Measurements from ENCODE around the gene GNAS-AS1.

Gene GNAS-AS1

DNA sequence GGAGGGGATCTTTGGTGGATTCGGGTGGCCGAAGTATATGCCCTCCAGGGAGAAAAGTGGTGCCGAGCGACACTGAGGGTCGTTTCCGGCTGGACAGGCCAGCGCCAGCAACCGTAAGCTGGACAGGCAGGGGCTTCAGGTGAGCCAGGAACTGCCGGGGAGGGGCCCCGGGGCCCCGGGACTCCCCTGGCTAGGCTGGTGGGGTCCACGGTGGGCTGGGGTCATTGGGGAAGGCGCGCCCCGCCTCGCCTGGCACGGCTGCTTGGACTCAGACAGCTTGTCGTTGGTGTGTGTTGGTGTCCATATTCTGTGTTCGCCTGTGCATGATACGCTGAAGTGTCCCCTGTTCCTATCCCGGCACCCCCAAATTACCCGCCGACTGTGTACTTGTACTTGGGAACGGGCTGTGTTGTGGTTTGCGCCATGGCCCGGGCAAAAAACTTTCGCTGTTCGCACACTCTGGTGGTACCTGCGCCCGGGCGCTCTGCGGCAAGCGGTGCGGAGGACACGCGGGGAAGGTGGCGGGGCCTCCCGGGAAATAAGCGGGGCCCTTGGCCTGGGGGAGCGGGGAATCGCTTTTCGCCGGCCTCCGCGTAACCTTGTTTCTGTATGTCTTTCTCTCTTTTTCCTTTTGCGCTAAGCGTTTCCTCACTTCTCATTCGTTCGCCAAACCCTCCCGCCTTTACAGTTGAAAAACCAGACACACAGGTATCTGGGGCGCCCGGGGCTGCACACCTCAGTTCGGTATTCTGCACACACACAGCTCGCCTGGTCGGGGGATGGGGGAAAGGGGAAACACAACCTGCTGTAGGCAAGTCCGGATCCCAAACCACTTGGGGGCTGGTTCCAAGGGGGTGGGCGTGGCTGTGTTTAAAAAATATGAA lies 5.0 kb upstream of the GNAS-AS1 start:
- DNase-seq (ENCODE audit: low spot score) = no peak

- no peak for DNase-seq (ENCODE audit: low spot score)
Observed at GRCh38 chr20:58854638-58855471, 4.2 kb upstream of the GNAS-AS1 start.

- no peak for DNase-seq (ENCODE audit: low spot score)
Observed at GRCh38 chr20:58853976-58854637, 3.4 kb upstream of the GNAS-AS1 start.

DNA sequence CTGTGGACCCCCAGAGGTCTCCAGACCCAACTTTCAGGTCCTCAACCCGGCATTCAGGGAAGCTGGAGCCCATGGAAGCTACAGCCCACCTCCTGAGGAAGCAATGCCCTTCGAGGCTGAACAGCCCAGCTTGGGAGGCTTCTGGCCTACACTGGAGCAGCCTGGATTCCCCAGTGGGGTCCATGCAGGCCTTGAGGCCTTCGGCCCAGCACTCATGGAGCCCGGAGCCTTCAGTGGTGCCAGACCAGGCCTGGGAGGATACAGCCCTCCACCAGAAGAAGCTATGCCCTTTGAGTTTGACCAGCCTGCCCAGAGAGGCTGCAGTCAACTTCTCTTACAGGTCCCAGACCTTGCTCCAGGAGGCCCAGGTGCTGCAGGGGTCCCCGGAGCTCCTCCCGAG lies 2.8 kb upstream of the GNAS-AS1 start:
- no peak for DNase-seq (ENCODE audit: low spot score)

DNA sequence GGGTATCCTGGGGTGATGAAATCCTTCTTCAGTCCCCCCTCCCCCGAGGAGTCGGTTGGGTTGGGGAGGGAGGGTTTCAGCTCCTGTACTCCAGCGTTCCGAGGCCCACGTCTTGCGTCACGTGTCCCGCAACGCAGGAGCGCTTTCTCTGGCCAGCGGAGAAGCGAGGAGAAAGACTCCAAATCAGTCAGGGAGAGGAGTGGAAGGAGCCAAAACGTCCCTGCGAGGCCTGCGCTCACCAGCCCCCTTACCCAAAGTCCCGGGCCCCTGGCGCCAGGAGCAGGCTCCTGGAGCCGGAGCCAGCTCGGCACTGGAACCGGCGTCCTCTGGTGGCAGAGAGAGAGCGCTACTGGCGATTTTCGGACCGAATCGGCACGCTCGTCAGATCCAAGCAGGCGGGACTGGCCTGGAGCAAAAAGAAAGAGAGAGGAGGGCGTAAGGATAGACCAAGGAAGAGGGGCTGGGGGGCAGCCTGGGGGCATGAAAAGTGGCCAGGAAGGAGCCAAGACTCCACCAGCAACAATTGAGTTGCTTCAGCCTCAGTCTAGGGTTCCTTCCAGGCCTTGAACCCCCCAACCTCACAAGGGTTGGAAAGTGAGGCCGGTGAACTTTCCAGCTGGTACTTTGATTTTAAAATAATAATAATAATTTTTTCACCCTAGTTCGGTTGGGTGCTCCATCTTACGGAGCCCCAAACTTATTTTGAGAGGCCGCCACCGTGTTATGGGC lies 2.0 kb upstream of the GNAS-AS1 start, which contains the start of gene GNAS:
Gene GNAS (plus strand): TSS at position 174 of the 729 bp plus-strand sequence.
- no peak for DNase-seq (ENCODE audit: low spot score)

DNA sequence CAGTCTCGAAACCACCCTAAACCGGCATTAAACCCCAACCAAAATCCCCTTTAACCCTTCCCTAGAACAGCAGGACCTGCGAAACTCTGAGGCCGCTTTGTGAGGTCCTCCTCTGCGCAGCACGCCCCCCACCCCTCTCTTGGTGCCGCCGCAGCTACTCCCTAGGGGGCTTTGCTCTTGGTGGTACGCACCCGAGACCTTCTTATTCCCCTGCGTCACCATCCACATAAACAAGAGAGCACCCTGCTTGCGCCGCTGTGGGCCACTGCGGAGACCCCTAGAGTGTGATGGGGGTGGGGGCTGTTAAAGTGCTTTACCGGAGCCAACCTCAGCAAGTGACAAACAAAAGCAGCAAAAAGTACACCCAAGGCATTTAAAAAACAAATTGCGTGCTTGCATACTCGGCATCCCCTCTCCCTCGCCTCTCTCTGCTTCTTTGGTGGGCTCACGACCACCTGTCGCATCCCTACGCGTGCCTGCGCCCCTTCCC lies 1.3 kb upstream of the GNAS-AS1 start:
- DNase-seq (ENCODE audit: low spot score) = no peak

DNA sequence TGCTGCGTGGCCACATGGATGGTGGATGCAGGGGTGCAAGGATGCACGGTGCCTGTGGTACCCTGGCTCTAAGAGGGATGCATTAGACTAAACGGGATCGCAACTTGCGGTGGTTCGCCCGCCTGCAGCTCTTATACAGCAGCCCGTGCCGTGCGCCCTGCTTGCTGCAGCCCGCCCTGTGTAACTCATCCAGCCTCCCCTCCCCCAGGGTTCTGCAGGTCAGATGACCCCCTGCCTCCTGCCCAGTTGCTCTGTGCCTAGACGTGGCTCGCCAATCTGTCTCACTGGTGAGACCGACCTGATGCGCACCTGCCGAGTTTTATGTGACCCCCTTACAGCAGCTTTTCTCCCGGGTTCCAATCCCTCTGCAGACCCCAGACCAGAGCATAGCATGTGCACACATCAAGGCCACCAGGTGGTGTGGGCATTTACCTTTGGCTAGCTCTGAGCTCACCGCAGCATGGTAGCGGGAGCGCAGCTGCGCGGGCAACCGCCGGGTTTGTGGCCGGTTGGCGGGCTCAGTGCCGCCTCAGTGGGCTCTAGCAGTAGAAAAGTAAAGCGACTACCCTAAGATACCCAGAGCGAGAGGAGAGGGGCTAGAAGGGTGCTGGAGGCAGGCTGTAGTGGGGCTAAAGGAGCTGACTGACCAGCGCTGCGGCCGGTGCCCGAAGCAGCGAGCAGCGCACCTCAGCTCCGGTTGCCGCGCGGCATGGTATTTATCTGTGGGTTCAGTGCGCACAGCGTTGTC lies 693 bp upstream of the GNAS-AS1 start:
- no peak for DNase-seq (ENCODE audit: low spot score)

- no peak for DNase-seq (ENCODE audit: low spot score)
Observed at GRCh38 chr20:58847463-58847862, 3.2 kb downstream of the GNAS-AS1 start.

DNA sequence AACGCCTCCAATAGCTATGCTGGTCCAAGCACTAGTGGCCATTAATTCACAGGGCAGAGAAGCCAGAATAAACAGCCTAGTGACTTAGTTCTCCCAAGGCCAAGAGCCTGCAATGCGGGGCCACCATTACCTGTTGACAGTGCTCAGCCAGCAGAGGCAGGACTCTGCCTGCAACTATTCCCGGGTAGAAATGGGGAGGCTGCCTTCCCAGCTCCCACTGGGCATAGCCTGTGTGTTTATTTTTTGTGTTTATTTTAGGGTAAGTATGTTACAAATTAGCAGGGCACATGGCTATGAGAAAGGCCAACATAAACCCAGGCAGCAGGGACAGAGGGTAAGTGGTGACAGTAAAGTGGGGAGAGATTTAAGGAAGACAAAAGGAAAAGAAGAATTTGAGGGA lies 5.0 kb downstream of the GNAS-AS1 start:
- DNase-seq (ENCODE audit: low spot score) = no peak

DNA sequence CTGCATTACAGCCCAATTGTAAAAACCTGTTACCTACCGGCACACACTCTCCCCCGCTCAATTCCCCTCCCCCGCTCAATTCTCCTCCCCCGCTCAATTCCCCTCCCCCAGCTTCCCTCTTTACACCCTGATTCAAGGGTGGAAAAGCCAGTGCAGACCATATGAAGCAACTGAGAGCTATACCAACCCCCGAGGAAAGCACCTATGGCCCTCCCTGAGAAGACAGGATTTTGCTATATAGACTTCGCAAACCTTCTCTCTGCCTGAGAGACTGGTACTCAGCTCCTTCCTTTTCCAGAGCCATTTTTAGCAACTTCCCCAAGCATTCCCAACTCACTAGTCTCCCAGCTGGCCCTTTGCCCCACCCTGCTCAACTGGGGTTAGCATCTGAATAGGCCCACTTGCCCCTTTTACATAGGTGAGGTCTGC lies 7.6 kb downstream of the GNAS-AS1 start:
- DNase-seq (ENCODE audit: low spot score) = no peak

- no peak for DNase-seq (ENCODE audit: low spot score)
Observed at GRCh38 chr20:58842276-58842675, 8.4 kb downstream of the GNAS-AS1 start.

DNA sequence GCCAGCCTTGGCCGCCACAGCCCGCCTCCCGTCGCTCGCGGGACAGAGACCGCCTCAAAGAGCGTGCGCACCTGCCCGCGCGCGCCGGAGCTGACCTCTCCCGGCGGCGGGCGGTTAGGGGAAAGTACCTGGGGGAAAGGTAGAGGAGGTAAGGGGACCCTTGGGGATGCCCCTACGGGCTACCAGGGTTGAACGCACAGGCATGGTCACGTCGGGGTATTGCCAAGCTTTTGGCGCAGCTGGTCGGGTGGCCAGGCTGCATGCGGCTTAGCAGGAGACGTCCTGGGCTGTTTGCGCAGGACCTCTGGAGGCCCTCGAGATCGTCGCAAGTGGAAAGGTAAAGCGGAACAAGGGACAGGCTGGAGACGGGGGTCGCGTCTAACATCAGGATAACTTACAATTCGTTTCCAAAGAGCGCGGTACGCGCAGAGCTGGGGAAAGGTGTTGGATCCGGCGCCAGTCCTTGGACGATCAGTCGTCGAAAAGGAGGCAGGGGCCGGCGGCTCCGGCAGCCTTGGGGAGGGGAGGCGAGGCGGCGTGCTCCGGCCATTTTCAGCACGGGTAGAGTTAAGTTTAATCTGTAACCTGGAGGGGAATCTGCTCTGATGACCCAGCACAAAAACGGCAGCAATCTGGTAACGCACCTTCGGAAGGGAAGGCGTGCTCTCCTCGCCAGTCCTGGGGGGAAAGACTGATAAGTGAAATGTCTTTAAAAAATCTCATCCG lies 9.0 kb downstream of the GNAS-AS1 start:
- DNase-seq (ENCODE audit: low spot score) = no peak

- no peak for DNase-seq (ENCODE audit: low spot score)
Observed at GRCh38 chr20:58840816-58841538, 9.7 kb downstream of the GNAS-AS1 start.

- no peak for DNase-seq (ENCODE audit: low spot score)
Observed at GRCh38 chr20:58839991-58840747, 10.5 kb downstream of the GNAS-AS1 start.

- DNase-seq (ENCODE audit: low spot score) = no peak
Observed at GRCh38 chr20:58839474-58839874, 11.2 kb downstream of the GNAS-AS1 start.

DNA sequence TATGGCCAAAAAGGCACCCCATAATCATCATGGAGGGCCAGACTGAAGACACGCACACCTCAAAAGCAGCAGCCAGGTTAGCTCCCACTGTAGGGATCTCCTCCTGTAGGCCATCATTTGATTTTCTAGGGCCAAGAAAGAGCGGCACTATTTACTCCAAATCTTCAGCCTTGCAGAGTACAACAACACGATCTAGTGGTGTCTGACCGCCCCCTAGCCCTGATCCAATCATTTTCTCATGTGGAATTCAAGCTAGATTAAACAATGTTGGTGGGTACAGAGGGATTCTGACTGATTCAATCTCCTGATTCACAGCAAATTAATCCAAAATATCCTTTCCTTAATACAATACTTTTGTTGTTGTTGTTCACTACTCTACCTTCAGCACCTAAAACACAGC lies 12.5 kb downstream of the GNAS-AS1 start:
- no peak for DNase-seq (ENCODE audit: low spot score)

DNA sequence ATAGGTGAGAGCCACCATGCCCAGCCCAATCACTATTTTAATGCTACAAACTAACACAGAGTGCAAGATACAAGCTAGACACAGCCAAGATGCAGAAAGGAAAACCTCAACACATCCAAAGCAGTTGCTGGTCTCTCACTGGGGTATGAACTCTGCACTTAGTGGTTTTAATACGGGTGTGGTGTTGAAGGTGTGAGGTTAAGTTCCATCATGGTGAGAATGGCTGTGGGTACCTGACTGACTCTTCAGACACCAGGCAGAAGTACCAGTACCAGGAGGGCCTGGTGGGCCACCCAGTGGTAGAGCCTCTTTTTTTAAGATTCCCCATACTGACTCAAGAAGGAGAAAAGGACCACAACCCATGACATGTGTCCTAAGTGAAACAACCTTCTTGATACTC lies 13.0 kb downstream of the GNAS-AS1 start:
- no peak for DNase-seq (ENCODE audit: low spot score)

DNA sequence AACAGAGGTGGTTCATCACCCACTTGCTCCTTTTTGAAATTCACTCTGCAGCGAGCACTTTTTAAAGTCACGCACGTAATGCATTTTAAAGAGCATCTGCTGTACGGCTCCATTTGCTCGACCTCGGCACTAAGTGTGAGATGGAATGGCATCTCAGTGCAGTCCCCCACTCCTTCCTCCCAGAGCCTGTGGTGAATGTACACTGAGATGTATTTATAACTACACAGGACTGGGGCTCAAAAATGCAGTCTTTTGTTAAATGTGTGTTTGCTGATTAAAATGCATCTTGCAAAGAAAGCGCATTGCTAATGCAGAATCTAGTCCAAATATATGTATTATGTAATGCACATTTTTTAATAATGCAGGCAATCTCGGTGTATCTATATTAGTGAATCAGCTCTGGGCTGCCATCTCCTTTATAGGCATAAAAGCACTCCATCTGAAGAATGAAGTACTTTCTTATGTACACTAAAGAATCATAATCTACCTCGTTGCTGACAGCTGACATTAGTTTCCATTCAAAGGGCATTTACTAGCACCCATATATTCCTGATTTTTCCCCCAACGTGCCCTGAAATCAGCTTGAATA lies 14.0 kb downstream of the GNAS-AS1 start:
- DNase-seq (ENCODE audit: low spot score) = no peak
